ENCODE results near the gene FNDC3B.

DNA sequence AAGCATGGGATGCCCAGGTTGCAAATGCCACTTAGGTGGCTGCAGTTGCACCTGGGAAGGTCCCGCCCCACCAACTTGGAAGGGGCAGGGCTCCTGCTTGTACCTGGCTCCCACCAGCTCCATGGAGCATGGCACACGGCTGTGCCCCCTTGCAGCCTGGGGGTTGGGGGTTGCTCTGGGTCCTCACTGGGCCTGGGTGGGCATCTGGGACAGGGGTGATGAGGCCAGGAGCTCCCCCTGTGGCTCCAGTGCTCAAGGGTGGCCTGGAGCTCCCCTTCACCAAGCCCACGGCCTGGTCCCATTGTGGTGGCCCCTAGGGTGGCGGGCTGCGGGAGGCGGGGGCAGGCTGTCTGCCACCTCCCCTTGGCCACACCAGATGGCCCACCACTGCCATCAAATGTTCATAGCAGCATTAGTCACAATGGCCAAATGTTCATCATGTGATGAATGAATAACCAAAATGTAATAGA is 372.1 kb downstream of the FNDC3B start:
- TF ChIP-seq, protein P1, sequence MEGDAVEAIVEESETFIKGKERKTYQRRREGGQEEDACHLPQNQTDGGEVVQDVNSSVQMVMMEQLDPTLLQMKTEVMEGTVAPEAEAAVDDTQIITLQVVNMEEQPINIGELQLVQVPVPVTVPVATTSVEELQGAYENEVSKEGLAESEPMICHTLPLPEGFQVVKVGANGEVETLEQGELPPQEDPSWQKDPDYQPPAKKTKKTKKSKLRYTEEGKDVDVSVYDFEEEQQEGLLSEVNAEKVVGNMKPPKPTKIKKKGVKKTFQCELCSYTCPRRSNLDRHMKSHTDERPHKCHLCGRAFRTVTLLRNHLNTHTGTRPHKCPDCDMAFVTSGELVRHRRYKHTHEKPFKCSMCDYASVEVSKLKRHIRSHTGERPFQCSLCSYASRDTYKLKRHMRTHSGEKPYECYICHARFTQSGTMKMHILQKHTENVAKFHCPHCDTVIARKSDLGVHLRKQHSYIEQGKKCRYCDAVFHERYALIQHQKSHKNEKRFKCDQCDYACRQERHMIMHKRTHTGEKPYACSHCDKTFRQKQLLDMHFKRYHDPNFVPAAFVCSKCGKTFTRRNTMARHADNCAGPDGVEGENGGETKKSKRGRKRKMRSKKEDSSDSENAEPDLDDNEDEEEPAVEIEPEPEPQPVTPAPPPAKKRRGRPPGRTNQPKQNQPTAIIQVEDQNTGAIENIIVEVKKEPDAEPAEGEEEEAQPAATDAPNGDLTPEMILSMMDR (IDR thresholded peaks at IDR 0.05), result no peak
- TF ChIP-seq POLR2A (IDR thresholded peaks at IDR 0.05; ENCODE audit: low read depth) (no peak), POLR2AphosphoS5 (IDR thresholded peaks at IDR 0.05) (no peak)

All from esophagus muscularis mucosa (tissue), 3 donors.